SJCRH30 (cell line): ENCODE results near the gene ZNF20. TPM values are rescaled to one million over a fixed set of nuclear protein-coding genes. Genes with fewer than 3 reads are reported as not detected.

Experiments used
- DNase-seq, 2 experiments: peaks; one replicate each; pipeline ENCODE4 v3.0.0-alpha.2; 2015 to 2020
- H3K27ac ChIP-seq: fragments of 250-450 bp; sonication (Bioruptor Pico); 2 replicates; pipeline ENCODE4 v1.5.1; 2020; ENCODE audit warnings: mild to moderate bottlenecking, moderate library complexity
- H3K27me3 ChIP-seq: fragments of 250-450 bp; sonication (Bioruptor Pico); 2 replicates; pipeline ENCODE4 v1.5.1; 2020; ENCODE audit warnings: mild to moderate bottlenecking, moderate library complexity
- H3K36me3 ChIP-seq: fragments of 250-450 bp; sonication (Bioruptor Pico); 2 replicates; pipeline ENCODE4 v1.5.1; 2020; ENCODE audit warnings: mild to moderate bottlenecking, moderate library complexity
- H3K4me1 ChIP-seq: fragments of 250-450 bp; sonication (Bioruptor Pico); 2 replicates; pipeline ENCODE4 v1.5.1; 2020; ENCODE audit warnings: mild to moderate bottlenecking, moderate library complexity
- H3K4me3 ChIP-seq: fragments of 250-450 bp; sonication (Bioruptor Pico); 2 replicates; pipeline ENCODE4 v1.5.1; 2020; ENCODE audit warnings: mild to moderate bottlenecking, moderate library complexity
- H3K9me3 ChIP-seq: fragments of 250-450 bp; sonication (Bioruptor Pico); replicated peaks from 2 replicates; pipeline ENCODE4 v1.5.1; 2020; ENCODE audit warnings: mild to moderate bottlenecking, moderate library complexity
- total RNA-seq: library from RNA; depleted of rRNA; stranded (reverse); fragments of >200 nt; shearing (Covaris generic); gene quantifications from 2 replicates; pipeline ENCODE4 v1.2.3, GENCODE V29; 2014; rRNA removed

ZNF20 gene
- 6.9 and 9.2 TPM in 2 replicates for total RNA-seq

GRCh38 chr19:12139885-12140544, at the start of gene ZNF20:
TSS of gene ZNF20 (minus strand) at chr19:12140350. CDS start at chr19:12140182, 168 bp downstream.
- H3K27ac ChIP-seq, result peak within 1 kb of the TSS; percentile 20
- H3K9me3 ChIP-seq, result peaks cover 3% of the 10 kb centered on the region; the same call in 1 of the 2 replicates
- peak within 1 kb of the TSS; percentile 76 for H3K4me3 ChIP-seq
- H3K27me3 ChIP-seq, result no peaks in the 10 kb centered on the region
- DNase-seq, result peak; percentile 97
- peaks cover 3% of the 10 kb centered on the region for H3K4me1 ChIP-seq
- H3K36me3 ChIP-seq, result peaks cover 50% of the 10 kb centered on the region

DNA sequence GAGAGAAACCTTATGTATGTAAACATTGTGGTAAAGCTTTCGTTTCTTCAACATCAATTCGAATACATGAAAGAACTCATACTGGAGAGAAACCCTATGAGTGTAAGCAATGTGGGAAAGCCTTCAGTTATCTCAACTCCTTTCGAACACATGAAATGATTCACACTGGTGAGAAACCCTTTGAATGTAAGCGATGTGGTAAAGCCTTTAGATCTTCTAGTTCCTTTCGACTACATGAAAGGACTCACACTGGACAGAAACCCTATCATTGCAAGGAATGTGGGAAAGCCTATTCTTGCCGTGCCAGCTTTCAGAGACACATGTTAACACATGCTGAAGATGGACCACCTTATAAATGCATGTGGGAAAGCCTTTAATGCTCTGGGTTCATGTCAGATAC, 47.5 kb upstream of the ZNF20 start:
- peaks cover 77% of the 10 kb centered on the region for H3K9me3 ChIP-seq
- H3K27me3 ChIP-seq, result no peaks in the 10 kb centered on the region
- no peak overlapping the region for H3K4me3 ChIP-seq
- DNase-seq, result peak in 1 of 2 experiments; percentile 18
- H3K36me3 ChIP-seq, result peaks cover 76% of the 10 kb centered on the region
- H3K4me1 ChIP-seq, result no peaks in the 10 kb centered on the region
- H3K27ac ChIP-seq, result no peak overlapping the region

DNA sequence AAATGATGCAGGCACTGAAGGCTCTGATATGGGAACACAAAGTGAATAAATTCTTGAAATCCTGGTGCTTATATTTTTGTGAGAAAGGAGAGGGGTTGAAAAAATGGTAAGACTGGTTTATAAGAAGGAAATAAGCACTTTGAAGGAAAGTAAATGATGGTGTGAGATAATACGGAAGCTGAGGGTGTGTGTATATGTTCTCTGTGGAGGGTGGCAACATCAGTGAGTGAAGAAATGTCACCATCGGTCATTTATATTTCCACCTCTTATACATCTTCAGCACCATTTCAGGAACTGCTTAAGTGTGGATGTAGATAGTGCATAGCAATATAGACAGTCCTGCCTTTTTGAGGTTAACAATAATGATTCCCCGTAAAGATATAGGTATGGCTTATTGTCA, 40.2 kb upstream of the ZNF20 start:
- Histone ChIP-seq H3K4me3 (no peak overlapping the region), H3K9me3 (peaks cover 43% of the 10 kb centered on the region), H3K27ac (no peak overlapping the region), H3K36me3 (peaks cover 43% of the 10 kb centered on the region), H3K4me1 (no peaks in the 10 kb centered on the region), H3K27me3 (no peaks in the 10 kb centered on the region)
- no peak for DNase-seq

GRCh38 chr19:12166626-12167025, 26.5 kb upstream of the ZNF20 start:
- Histone ChIP-seq H3K27ac (no peak overlapping the region), H3K36me3 (peaks cover 60% of the 10 kb centered on the region), H3K9me3 (peaks cover 14% of the 10 kb centered on the region), H3K4me1 (peaks cover 2% of the 10 kb centered on the region; the same call in 1 of the 2 replicates), H3K27me3 (no peaks in the 10 kb centered on the region), H3K4me3 (no peak overlapping the region)
- DNase-seq, result no peak

- Histone ChIP-seq H3K27ac (peak overlapping the region; percentile 81), H3K27me3 (no peaks in the 10 kb centered on the region), H3K4me3 (peak overlapping the region; percentile 92), H3K36me3 (peaks cover 32% of the 10 kb centered on the region), H3K9me3 (peaks cover 14% of the 10 kb centered on the region), H3K4me1 (peaks cover 2% of the 10 kb centered on the region; the same call in 1 of the 2 replicates)
- DNase-seq, result peak in 1 of 2 experiments; percentile 17
Measured at GRCh38 chr19:12163826-12164225, 23.7 kb upstream of the ZNF20 start.

DNA sequence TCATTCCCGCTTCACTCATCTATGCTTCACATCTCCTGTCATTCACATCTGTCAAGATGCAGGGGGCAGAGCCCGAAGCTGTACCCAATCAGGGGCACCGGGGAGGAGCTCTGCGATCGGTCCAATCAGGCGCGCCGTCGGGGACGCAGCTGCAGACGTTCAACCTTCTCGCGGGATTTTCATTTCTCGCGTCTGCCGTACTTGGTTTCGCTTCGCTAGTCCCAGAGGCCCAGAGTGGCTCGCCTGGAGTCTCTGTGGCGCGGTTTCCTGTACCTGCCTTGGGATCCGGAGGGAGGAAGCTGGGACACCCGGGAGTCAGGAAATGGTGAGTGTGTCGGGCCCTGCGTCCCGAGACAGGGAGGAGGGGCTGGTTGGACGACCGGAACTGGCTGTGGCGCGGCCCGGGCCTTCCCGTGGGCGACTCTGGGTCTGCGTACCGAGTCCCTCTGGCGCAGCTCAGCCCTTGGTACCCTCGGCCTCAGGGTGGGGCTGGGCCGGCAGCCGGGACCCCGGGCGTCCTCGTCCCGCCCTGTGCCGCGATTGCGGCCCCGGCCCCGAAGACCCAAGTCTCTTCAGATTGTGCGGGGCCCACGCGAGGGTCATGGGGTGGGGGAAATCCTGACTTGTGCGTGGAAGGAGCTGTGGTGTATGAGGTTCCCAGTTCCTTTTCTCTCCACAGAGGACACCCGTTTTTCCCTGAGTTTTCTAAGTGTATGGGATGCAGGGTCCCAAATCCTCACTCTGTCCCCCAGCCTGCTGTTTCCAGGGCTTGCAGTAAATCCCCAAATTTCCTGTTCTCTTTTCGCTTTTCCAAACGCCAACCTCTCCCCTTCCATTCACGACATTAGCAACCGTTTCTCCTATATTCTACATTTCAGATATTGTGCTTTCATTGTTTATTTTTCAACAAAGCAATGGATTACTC, 23.0 kb upstream of the ZNF20 start, which contains the start of gene ZNF136:
Gene ZNF136 (plus strand): TSS at position 215 of the 925 bp plus-strand sequence. CDS start 108 bp downstream, at position 323.
- H3K9me3 ChIP-seq, result peaks cover 14% of the 10 kb centered on the region
- H3K36me3 ChIP-seq, result peaks cover 28% of the 10 kb centered on the region
- peak within 1 kb of the TSS; percentile 92 for H3K4me3 ChIP-seq
- H3K27ac ChIP-seq, result peak within 1 kb of the TSS; percentile 81
- no peaks in the 10 kb centered on the region for H3K27me3 ChIP-seq
- DNase-seq, result peak; percentile 98 to 99
- H3K4me1 ChIP-seq, result peaks cover 2% of the 10 kb centered on the region; the same call in 1 of the 2 replicates

GRCh38 chr19:12162513-12162881, 22.3 kb upstream of the ZNF20 start:
- H3K27ac ChIP-seq, result no peak overlapping the region
- H3K27me3 ChIP-seq, result no peaks in the 10 kb centered on the region
- DNase-seq, result no peak
- H3K4me3 ChIP-seq, result peak overlapping the region; percentile 92
- H3K36me3 ChIP-seq, result peaks cover 23% of the 10 kb centered on the region
- H3K9me3 ChIP-seq, result peaks cover 11% of the 10 kb centered on the region
- H3K4me1 ChIP-seq, result peaks cover 2% of the 10 kb centered on the region; the same call in 1 of the 2 replicates

DNA sequence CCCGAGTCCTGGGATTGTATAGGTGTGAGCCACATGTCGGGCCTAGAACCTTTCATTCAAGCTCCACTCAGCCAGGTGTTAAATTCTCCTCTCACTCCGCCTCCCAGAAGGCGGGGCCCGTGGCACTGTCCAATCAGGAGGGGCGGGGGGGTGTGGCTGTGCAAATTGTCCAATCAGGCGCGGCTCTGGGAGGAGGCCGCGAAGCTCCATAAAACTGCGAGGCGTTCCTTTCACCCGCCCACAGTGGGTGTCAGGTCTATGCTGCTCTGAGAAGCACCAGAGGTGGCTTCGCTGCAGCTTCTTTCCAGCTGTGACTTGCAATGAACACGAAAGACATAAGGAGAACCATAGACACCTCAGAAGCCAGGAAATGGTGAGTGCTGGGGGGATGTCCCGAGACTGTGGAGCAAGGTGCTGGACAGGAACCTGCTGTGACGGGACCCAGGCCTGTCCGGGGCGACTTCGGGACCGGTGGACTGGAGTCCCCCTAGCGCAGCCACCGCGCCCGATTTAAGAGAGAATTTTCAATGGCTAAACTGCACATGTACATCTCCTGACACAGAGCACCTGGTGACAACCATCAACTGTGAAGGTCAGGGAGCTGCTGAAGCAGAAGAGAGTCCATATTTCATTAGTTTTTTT, 19.7 kb upstream of the ZNF20 start:
- DNase-seq, result peak in 1 of 2 experiments; percentile 22
- Histone ChIP-seq H3K4me3 (no peak overlapping the region), H3K27me3 (no peaks in the 10 kb centered on the region), H3K36me3 (peaks cover 2% of the 10 kb centered on the region), H3K27ac (no peak overlapping the region), H3K4me1 (peaks cover 2% of the 10 kb centered on the region; the same call in 1 of the 2 replicates), H3K9me3 (no peaks in the 10 kb centered on the region; the same call in 1 of the 2 replicates)

DNA sequence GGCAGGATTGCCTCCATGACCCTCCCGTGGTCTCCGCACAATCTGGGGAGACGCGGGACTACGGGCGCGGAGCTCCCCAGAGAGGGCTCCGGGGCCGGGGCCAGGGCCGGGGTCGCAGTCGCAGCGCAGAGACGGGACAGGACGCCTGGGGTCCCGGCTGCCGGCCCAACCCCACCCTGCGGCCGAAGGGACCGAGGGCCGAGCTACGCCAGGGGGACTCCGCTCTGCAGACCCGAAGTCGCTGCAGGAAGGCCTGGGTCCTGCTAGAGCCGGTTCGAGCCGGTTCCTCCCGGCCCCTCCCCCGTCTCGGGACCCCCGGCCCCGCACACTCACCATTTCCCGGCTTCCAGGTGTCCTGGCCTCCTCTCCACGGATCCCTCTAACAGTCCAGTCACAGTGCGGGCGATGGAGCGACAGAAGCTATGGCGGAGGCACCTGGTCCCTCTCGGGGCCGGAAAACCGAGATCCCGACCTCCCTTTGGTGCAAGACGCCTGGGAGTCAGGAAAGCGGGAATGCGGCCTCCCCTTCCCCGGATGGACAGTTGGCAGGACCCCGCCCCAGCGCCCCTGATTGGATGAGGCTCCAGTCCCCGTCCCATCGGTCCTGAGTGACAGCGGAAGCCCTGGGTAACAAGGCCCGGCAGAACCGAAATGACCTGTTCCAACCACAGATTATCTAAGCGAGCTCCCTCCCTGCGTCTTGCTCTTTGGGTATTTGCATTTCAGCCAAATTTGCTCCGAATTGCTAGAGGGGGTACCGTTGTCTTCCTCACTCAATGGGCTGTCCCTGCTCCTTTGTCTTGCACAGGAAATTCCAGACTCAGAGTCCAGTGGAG, 16.3 kb upstream of the ZNF20 start, which contains the start of gene ZNF625:
Gene ZNF625 (minus strand): TSS at position 512 of the 836 bp plus-strand sequence. CDS start 176 bp downstream, at position 336.
- Histone ChIP-seq H3K4me3 (peak within 1 kb of the TSS; percentile 88), H3K27ac (peak within 1 kb of the TSS; percentile 74)
- DNase-seq, result peak; percentile 98

GRCh38 chr19:12155324-12155860, 15.2 kb upstream of the ZNF20 start:
- Histone ChIP-seq H3K4me1 (no peaks in the 10 kb centered on the region), H3K27ac (no peak overlapping the region), H3K27me3 (no peaks in the 10 kb centered on the region), H3K36me3 (peaks cover 43% of the 10 kb centered on the region), H3K9me3 (peaks cover 14% of the 10 kb centered on the region; the same call in 1 of the 2 replicates), H3K4me3 (peak overlapping the region; percentile 88)
- DNase-seq, result peak in 1 of 2 experiments; percentile 15

More for the DNA sequence above, 16.3 kb upstream of the ZNF20 start, which contains the start of gene ZNF625:
- H3K27me3 ChIP-seq, result no peaks in the 10 kb centered on the region
- peaks cover 32% of the 10 kb centered on the region for H3K36me3 ChIP-seq
- 0 out of 2 replicates have a peak, but pooled peaks cover 14% of the 10 kb centered on the region for H3K9me3 ChIP-seq
- no peaks in the 10 kb centered on the region for H3K4me1 ChIP-seq

DNA sequence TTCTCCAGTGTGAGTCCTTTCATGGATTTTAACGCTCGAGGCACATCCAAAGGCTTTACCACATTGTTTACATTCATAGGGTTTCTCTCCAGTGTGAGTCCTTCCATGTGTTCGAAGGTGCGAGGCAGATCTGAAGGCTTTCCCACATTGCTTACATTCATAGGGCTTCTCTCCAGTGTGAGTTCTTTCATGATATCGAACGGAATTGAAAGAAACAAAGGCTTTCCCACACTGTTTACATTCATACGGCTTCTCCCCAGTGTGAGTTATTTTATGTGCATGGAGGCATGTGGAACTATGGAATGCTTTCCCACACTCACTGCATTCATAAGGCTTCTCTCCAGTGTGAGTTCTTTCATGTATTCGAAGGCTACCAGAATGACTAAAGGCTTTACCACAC, 5.2 kb upstream of the ZNF20 start:
- Histone ChIP-seq H3K4me3 (no peak overlapping the region), H3K36me3 (peaks cover 74% of the 10 kb centered on the region), H3K27ac (no peak overlapping the region), H3K4me1 (peaks cover 3% of the 10 kb centered on the region; the same call in 1 of the 2 replicates), H3K27me3 (no peaks in the 10 kb centered on the region), H3K9me3 (peaks cover 38% of the 10 kb centered on the region)
- DNase-seq, result no peak

DNA sequence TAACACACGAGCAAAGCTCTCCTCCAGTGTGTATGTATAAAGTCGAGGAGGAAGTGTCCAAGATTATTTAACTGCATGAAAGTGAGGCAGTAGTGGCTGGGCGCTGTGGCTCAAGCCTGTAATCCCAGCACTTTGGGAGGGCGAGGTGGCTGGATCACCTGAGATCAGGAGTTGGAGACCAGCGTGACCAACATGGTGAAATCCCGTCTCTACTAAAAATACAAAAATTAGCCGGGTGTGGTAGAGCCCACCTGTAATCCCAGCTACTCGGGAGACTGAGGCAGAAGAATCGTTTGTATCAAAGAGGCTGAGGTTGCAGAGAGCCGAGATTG, 1.2 kb upstream of the ZNF20 start:
- Histone ChIP-seq H3K9me3 (peaks cover 16% of the 10 kb centered on the region), H3K27me3 (no peaks in the 10 kb centered on the region), H3K4me1 (peaks cover 3% of the 10 kb centered on the region), H3K36me3 (peaks cover 51% of the 10 kb centered on the region), H3K27ac (no peak overlapping the region), H3K4me3 (no peak overlapping the region)
- DNase-seq, result no peak
